H9 (cell line): ENCODE measurements around the gene VAV2. TPM values are rescaled to one million over a fixed set of nuclear protein-coding genes. Genes with fewer than 3 reads are reported as not detected.

Experiments used
- DNase-seq: peaks from one replicate; pipeline ENCODE4 v3.0.0-alpha.2; 2017
- H2AFZ ChIP-seq: one replicate; pipeline ENCODE4 v1.6.1; 2013; ENCODE audit warnings: mild to moderate bottlenecking, low read length, control low read depth, moderate library complexity
- H2AK5ac ChIP-seq: 2 replicates; pipeline ENCODE4 v1.6.1; 2013; ENCODE audit warnings: low read length, control low read depth, mixed read lengths; ENCODE audit not compliant: insufficient read length
- H2BK120ac ChIP-seq: one replicate; pipeline ENCODE4 v1.6.1; 2013; ENCODE audit warnings: low read depth, mild to moderate bottlenecking, low read length, control low read depth, inconsistent platforms; ENCODE audit not compliant: poor library complexity, severe bottlenecking
- H2BK12ac ChIP-seq: 2 replicates; pipeline ENCODE4 v1.6.1; 2013; ENCODE audit warnings: low read length, control low read depth, mixed read lengths, low read depth; ENCODE audit not compliant: insufficient read length
- H2BK15ac ChIP-seq: 2 replicates; pipeline ENCODE4 v1.6.1; 2013; ENCODE audit warnings: low read depth, low read length, control low read depth
- H2BK20ac ChIP-seq: one replicate; pipeline ENCODE4 v1.6.1; 2013; ENCODE audit warnings: low read depth, mild to moderate bottlenecking, low read length, control low read depth, inconsistent platforms; ENCODE audit not compliant: poor library complexity, severe bottlenecking
- H2BK5ac ChIP-seq: 2 replicates; pipeline ENCODE4 v1.6.1; 2013; ENCODE audit warnings: low read length, control low read depth, mixed read lengths; ENCODE audit not compliant: insufficient read length
- H3K14ac ChIP-seq: 2 replicates; pipeline ENCODE4 v1.6.1; 2013; ENCODE audit warnings: low read length, control low read depth; ENCODE audit not compliant: insufficient read depth
- H3K18ac ChIP-seq: 2 replicates; pipeline ENCODE4 v1.6.1; 2013; ENCODE audit warnings: low read depth, mild to moderate bottlenecking, mixed read lengths, low read length, control low read depth; ENCODE audit not compliant: insufficient read length
- H3K23ac ChIP-seq: 2 replicates; pipeline ENCODE4 v1.6.1; 2013; ENCODE audit warnings: low read length, control low read depth, mixed read lengths, low read depth; ENCODE audit not compliant: insufficient read length
- H3K23me2 ChIP-seq: 2 replicates; pipeline ENCODE4 v1.6.1; 2013; ENCODE audit warnings: low read depth, mild to moderate bottlenecking, mixed read lengths, low read length, control low read depth; ENCODE audit not compliant: insufficient read length, poor library complexity, severe bottlenecking
- H3K27ac ChIP-seq: 2 replicates; pipeline ENCODE4 v1.5.1; 2013; ENCODE audit warnings: low read length, control low read depth, mixed read lengths, low read depth; ENCODE audit not compliant: insufficient read length
- H3K27me3 ChIP-seq: 2 replicates; pipeline ENCODE4 v1.6.1; 2013; ENCODE audit warnings: low read length, control low read depth, inconsistent platforms; ENCODE audit not compliant: insufficient read depth
- H3K4ac ChIP-seq: 2 replicates; pipeline ENCODE4 v1.6.1; 2013; ENCODE audit warnings: low read depth, mild to moderate bottlenecking, control low read depth, inconsistent platforms, low read length, moderate library complexity
- H3K4me1 ChIP-seq: 2 replicates; pipeline ENCODE4 v1.6.1; 2013; ENCODE audit warnings: low read length, control low read depth, inconsistent platforms; ENCODE audit not compliant: insufficient read depth
- H3K4me2 ChIP-seq: 2 replicates; pipeline ENCODE4 v1.6.1; 2013; ENCODE audit warnings: low read length, control low read depth, mixed read lengths; ENCODE audit not compliant: insufficient read length, insufficient read depth
- H3K56ac ChIP-seq: 2 replicates; pipeline ENCODE4 v1.6.1; 2013; ENCODE audit warnings: low read depth, mild to moderate bottlenecking, mixed read lengths, low read length, control low read depth; ENCODE audit not compliant: insufficient read length
- H3K79me1 ChIP-seq: 2 replicates; pipeline ENCODE4 v1.6.1; 2013; ENCODE audit warnings: low read depth, mild to moderate bottlenecking, moderate library complexity, low read length, control low read depth, inconsistent platforms; ENCODE audit not compliant: insufficient read depth, poor library complexity, severe bottlenecking
- H3K79me2 ChIP-seq: 2 replicates; pipeline ENCODE4 v1.6.1; 2013; ENCODE audit warnings: low read length, control low read depth, inconsistent platforms; ENCODE audit not compliant: insufficient read depth
- H3K9ac ChIP-seq: 2 replicates; pipeline ENCODE4 v1.6.1; 2013; ENCODE audit warnings: low read length, control low read depth, mixed read lengths; ENCODE audit not compliant: insufficient read length; ENCODE audit errors: extremely low read depth
- H3K9me3 ChIP-seq: one replicate; pipeline ENCODE4 v1.6.1; 2013; ENCODE audit warnings: low read depth, low read length, inconsistent platforms; ENCODE audit not compliant: control insufficient read depth
- H3T11ph ChIP-seq: one replicate; pipeline ENCODE4 v1.6.1; 2013; ENCODE audit warnings: mild to moderate bottlenecking, low read length, control low read depth, inconsistent platforms
- H4K20me1 ChIP-seq: one replicate; pipeline ENCODE4 v1.6.1; 2013; ENCODE audit not compliant: control insufficient read depth, insufficient read length, insufficient read depth
- H4K5ac ChIP-seq: 2 replicates; pipeline ENCODE4 v1.6.1; 2013; ENCODE audit warnings: low read depth, mild to moderate bottlenecking, mixed read lengths, low read length, control low read depth; ENCODE audit not compliant: insufficient read length
- H4K8ac ChIP-seq: replicated peaks from 2 replicates; pipeline ENCODE4 v1.6.1; 2013; ENCODE audit warnings: low read length, control low read depth, mixed read lengths, low read depth; ENCODE audit not compliant: insufficient read length
- H4K91ac ChIP-seq: 2 replicates; pipeline ENCODE4 v1.6.1; 2013; ENCODE audit warnings: low read depth, mild to moderate bottlenecking, moderate library complexity, mixed read lengths, low read length, control low read depth; ENCODE audit not compliant: insufficient read length
- H3K27ac Mint-ChIP-seq, 3 experiments: 2 replicates in 2 of 3; 3 replicates in 1 of 3; pipeline ENCODE4 v1.8.0; 2020 to 2021; ENCODE audit warnings: mixed read lengths in 3 of 3, mild to moderate bottlenecking in 1 of 3, moderate library complexity in 1 of 3
- H3K27me3 Mint-ChIP-seq: 2 replicates; pipeline ENCODE4 v1.8.0; 2021; ENCODE audit warnings: low read depth, mild to moderate bottlenecking, moderate library complexity, mixed read lengths
- H3K36me3 Mint-ChIP-seq, 3 experiments: 2 replicates in 2 of 3; 3 replicates in 1 of 3; pipeline ENCODE4 v1.8.0; 2020 to 2021; ENCODE audit warnings: low read depth in 3 of 3, mixed read lengths in 3 of 3; ENCODE audit not compliant: insufficient read depth in 1 of 3
- H3K4me1 Mint-ChIP-seq, 2 experiments: 2 replicates each; pipeline ENCODE4 v1.8.0; 2020; ENCODE audit warnings: mixed read lengths in 2 of 2
- H3K4me3 Mint-ChIP-seq, 2 experiments: 2 replicates in 1 of 2; 3 replicates in 1 of 2; pipeline ENCODE4 v1.8.0; 2020 to 2021; ENCODE audit warnings: mild to moderate bottlenecking in 2 of 2, mixed read lengths in 2 of 2, moderate library complexity in 1 of 2
- H3K9me3 Mint-ChIP-seq, 2 experiments: 2 replicates in 1 of 2; 3 replicates in 1 of 2; pipeline ENCODE4 v1.8.0; 2020; ENCODE audit warnings: mild to moderate bottlenecking in 2 of 2, mixed read lengths in 2 of 2, moderate library complexity in 1 of 2
- WGBS: extraction: QIAGEN DNeasy Blood & Tissue Kit; methylation state at CpG from one replicate; pipeline ENCODE4 v1.1.7; 2013; ENCODE audit warnings: missing lambda C conversion rate, low lambda C conversion rate, mixed read lengths; ENCODE audit not compliant: insufficient read length; ENCODE audit errors: extremely low coverage; 5-methylcytosine and 5-hydroxymethylcytosine counted together
- total RNA-seq: library from RNA; stranded (reverse); gene quantifications from 2 replicates; pipeline ENCODE4 v1.2.1, GENCODE V29; 2021
- TF ChIP-seq, protein P1 (sequence below): fragments of 200-600 bp; sonication (generic); conservative IDR thresholded peaks from 3 replicates; pipeline ENCODE4 v1.8.0; 2021; ENCODE audit warnings: antibody characterized with exemption, mild to moderate bottlenecking

VAV2 gene
- total RNA-seq, 1 experiment from 2014 or later, result 58.7 TPM

DNA sequence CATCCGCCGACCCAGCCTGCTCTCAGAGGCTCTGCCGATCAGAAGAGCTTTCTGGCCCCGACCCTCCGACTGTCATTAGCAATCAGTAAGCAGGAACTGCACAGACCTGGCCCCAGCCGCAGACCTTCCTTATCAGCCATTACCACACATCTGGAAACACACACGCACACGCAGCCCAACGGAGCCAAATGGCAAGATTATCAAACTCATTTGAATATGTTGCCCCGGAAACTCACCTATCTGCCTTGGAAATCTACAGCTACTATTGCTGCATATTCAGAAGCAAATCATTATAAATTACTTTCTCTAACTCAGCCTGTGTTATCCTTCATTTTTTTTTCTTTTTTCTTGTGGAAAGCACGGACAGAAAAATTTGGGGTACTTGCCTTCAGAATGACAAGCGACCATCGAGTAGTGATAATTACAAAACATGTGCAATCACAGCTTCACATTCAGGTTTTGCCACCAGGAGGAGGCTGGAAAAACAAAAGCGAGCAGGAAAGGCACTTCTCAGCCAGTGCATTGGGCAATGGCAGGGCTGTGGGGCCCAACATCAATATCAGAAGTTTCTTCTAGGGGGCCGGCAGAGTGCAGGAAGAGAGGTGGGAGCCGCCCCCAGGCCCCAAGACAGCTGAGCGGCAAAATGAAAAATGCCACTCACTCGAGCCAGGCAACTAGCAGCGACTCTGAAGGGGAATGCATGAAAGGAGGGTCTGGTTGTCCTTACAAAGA, 122.3 kb downstream of the VAV2 start:
- Histone ChIP-seq H4K91ac (no peak overlapping the region), H2AFZ (no peak overlapping the region), H3K4me2 (no peak overlapping the region), H4K5ac (no peak overlapping the region), H3T11ph (no peak overlapping the region), H3K79me2 (no peaks in the 10 kb centered on the region; the same call in 1 of the 2 replicates), H3K23ac (no peak overlapping the region), H3K4ac (no peak overlapping the region), H3K18ac (no peak overlapping the region), H3K9me3 (peaks cover 11% of the 10 kb centered on the region), H3K27me3 (no peaks in the 10 kb centered on the region), H4K20me1 (peaks cover 2% of the 10 kb centered on the region), H4K8ac (no peak overlapping the region), H3K23me2 (no peaks in the 10 kb centered on the region), H3K14ac (no peak overlapping the region), H2BK12ac (no peak overlapping the region), H2BK120ac (no peak overlapping the region), H3K79me1 (no peaks in the 10 kb centered on the region), H2BK5ac (no peak overlapping the region), H3K9ac (no peak overlapping the region), H3K27ac (no peak overlapping the region), H2BK20ac (no peak overlapping the region), H2AK5ac (no peak overlapping the region), H2BK15ac (no peak overlapping the region), H3K56ac (no peak overlapping the region), H3K4me1 (no peaks in the 10 kb centered on the region)
- no CpG with 5 or more reads among the region's 19 CpGs for WGBS
- no peak for DNase-seq
- peaks cover 13 to 23% (median 15%) of the 10 kb centered on the region in 3 experiments for H3K36me3 Mint-ChIP-seq
- TF ChIP-seq, protein P1, sequence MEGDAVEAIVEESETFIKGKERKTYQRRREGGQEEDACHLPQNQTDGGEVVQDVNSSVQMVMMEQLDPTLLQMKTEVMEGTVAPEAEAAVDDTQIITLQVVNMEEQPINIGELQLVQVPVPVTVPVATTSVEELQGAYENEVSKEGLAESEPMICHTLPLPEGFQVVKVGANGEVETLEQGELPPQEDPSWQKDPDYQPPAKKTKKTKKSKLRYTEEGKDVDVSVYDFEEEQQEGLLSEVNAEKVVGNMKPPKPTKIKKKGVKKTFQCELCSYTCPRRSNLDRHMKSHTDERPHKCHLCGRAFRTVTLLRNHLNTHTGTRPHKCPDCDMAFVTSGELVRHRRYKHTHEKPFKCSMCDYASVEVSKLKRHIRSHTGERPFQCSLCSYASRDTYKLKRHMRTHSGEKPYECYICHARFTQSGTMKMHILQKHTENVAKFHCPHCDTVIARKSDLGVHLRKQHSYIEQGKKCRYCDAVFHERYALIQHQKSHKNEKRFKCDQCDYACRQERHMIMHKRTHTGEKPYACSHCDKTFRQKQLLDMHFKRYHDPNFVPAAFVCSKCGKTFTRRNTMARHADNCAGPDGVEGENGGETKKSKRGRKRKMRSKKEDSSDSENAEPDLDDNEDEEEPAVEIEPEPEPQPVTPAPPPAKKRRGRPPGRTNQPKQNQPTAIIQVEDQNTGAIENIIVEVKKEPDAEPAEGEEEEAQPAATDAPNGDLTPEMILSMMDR, result peak; percentile 27; the same call in 2 of the 3 replicates
- H3K27me3 Mint-ChIP-seq, result no peaks in the 10 kb centered on the region
- peaks cover 15% of the 10 kb centered on the region in 2 experiments for H3K9me3 Mint-ChIP-seq
- H3K27ac Mint-ChIP-seq, result peak overlapping the region in 1 of 3 experiments; percentile 79; a peak in 2 of 7 replicates
- H3K4me3 Mint-ChIP-seq, result no peak overlapping the region
- peaks cover 18 to 22% of the 10 kb centered on the region in 2 experiments for H3K4me1 Mint-ChIP-seq
